Body of pancreas (tissue), 4 donors: ENCODE data around the gene PER2. TPM values are rescaled to one million over a fixed set of nuclear protein-coding genes. Genes with fewer than 3 reads are reported as not detected.
A peak's percentile ranks its signal among the peaks of the same experiment; 100 is the strongest.

ENCODE experiments used
- ATAC-seq: fragments of 150-250 bp; one replicate; pipeline ENCODE4 v1.9.1; 2016
- DNase-seq, 4 donors: peaks; one replicate each; pipeline ENCODE4 v3.0.0-alpha.2; 2019
- H3K27ac ChIP-seq, 4 donors: fragments of 200-600 bp; sonication (generic); 1 replicate in 3 of 4; 2 replicates in 1 of 4; pipeline versions ENCODE4 v1.5.1 to v1.6.1; 2016 to 2019; ENCODE audit warnings: mild to moderate bottlenecking in 1 of 4, mixed read lengths in 1 of 4, moderate library complexity in 1 of 4
- H3K27me3 ChIP-seq, 2 donors: fragments of 200-600 bp; sonication (generic); one replicate each; pipeline ENCODE4 v1.6.0; 2016; ENCODE audit warnings: mild to moderate bottlenecking in 1 of 2
- H3K36me3 ChIP-seq, 2 donors: fragments of 200-600 bp; sonication (generic); replicated peaks in 1 of 2; 2 replicates each; pipeline ENCODE4 v1.5.1; 2016; ENCODE audit warnings: low read depth in 2 of 2; ENCODE audit not compliant: insufficient read depth in 1 of 2
- H3K4me1 ChIP-seq: fragments of 200-600 bp; sonication (generic); one replicate; pipeline ENCODE4 v1.6.0; 2016
- H3K4me3 ChIP-seq, 2 donors: fragments of 200-600 bp; sonication (generic); 1 replicate in 1 of 2; 2 replicates in 1 of 2; pipeline ENCODE4 v1.5.1; 2016 to 2019
- H3K9me3 ChIP-seq, 3 donors: fragments of 200-600 bp; sonication (generic); 1 replicate in 2 of 3; 2 replicates in 1 of 3; pipeline ENCODE4 v1.5.1; 2016
- POLR2A ChIP-seq, 3 donors: fragments of 450-650 bp; IDR thresholded peaks; one replicate each; pipeline ENCODE4 v1.6.1; 2016; ENCODE audit warnings: antibody characterized with exemption in 3 of 3, mild to moderate bottlenecking in 2 of 3
- WGBS, 2 donors: methylation state at CpG; one replicate each; pipeline ENCODE4 v1.1.5; 2017; 5-methylcytosine and 5-hydroxymethylcytosine counted together
- intact Hi-C: fragments of 100-400 bp; cut with DNase I; formaldehyde crosslinking; loops from one replicate; pipeline ENCODE4 v1.15.1; 2023
- total RNA-seq, 2 donors: library from RNA; depleted of rRNA; stranded (reverse); fragments of >200 nt; gene quantifications; one replicate each; pipeline ENCODE4 v1.1.0, GENCODE V29; 2016
- TF ChIP-seq, protein P1 (sequence below), 7 experiments: fragments of 450-650 bp in 4 of 7; fragments of 200-600 bp in 3 of 7; sonication (generic) in 3 of 7; IDR thresholded peaks; one replicate each; pipeline ENCODE4 v1.5.1; 2016 to 2019; ENCODE audit warnings: antibody characterized with exemption in 7 of 7

Gene PER2, protein sequence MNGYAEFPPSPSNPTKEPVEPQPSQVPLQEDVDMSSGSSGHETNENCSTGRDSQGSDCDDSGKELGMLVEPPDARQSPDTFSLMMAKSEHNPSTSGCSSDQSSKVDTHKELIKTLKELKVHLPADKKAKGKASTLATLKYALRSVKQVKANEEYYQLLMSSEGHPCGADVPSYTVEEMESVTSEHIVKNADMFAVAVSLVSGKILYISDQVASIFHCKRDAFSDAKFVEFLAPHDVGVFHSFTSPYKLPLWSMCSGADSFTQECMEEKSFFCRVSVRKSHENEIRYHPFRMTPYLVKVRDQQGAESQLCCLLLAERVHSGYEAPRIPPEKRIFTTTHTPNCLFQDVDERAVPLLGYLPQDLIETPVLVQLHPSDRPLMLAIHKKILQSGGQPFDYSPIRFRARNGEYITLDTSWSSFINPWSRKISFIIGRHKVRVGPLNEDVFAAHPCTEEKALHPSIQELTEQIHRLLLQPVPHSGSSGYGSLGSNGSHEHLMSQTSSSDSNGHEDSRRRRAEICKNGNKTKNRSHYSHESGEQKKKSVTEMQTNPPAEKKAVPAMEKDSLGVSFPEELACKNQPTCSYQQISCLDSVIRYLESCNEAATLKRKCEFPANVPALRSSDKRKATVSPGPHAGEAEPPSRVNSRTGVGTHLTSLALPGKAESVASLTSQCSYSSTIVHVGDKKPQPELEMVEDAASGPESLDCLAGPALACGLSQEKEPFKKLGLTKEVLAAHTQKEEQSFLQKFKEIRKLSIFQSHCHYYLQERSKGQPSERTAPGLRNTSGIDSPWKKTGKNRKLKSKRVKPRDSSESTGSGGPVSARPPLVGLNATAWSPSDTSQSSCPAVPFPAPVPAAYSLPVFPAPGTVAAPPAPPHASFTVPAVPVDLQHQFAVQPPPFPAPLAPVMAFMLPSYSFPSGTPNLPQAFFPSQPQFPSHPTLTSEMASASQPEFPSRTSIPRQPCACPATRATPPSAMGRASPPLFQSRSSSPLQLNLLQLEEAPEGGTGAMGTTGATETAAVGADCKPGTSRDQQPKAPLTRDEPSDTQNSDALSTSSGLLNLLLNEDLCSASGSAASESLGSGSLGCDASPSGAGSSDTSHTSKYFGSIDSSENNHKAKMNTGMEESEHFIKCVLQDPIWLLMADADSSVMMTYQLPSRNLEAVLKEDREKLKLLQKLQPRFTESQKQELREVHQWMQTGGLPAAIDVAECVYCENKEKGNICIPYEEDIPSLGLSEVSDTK (N-terminal part only)
- 10 to 100 TPM; 10.9 to 21.8 TPM for total RNA-seq

DNA sequence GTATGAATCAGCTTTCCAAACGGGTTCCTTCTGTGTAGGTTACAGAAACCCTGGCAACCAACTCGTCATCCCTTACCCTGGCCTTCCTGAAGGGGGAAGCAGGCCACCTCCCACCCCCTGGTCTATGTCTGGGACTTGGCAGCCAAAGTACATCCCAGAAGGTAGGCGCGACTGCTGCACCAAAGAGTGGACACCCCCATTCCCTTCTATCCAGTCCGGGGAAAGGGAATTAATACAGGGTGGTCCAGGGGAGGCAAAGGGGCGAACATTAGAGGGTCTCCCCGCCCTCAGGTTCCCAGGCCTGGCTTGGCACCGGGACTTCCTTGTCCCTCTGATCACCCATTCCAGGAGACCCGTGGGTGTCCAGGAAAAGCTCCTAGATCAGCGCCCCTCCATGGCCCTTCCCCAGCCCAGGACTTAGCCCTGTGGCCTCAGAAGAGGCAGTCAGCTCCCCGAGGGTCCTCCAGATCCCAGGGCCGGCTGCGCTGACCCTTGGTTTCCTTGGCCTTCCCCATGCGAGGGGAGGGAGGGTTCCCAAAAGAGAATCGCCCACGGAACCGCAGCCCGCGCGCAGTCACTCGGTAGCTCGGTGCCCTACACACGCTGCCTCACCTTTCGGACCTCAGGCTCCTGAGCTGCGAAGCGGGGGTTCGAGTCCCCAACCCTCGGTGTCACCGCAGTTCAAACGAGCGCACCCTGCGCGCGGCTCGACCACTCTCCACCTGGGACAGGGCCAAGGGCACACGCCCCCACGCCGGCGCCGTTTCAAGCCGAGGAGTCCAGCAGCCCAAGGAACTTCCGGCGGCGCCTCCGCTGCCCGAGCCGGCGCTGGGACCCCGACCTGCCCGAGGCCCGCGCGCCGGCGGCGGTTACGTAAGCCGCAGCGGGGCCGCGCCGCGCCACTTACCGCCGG is at the start of gene PER2:
Gene PER2, minus strand, starts transcription at position 874 of the 913 bp plus-strand sequence. CDS start 10,674 bp downstream, outside the sequence.
- Histone ChIP-seq H3K4me3 (peak within 1 kb of the TSS; percentile 29 to 39), H3K9me3 (no peaks in the 10 kb centered on the region), H3K4me1 (peaks cover 75% of the 10 kb centered on the region), H3K27ac (peak within 1 kb of the TSS; percentile 96 to 99 (median 98)), H3K27me3 (no peaks in the 10 kb centered on the region), H3K36me3 (no peaks in the 10 kb centered on the region)
- intact Hi-C loops, result no loop called here
- DNase-seq (peak; percentile 73 to 85 (median 77)), ATAC-seq (peak; percentile 20)
- WGBS, 2 donors, result 1 to 7% methylated on average over 5 to 48 of the region's 65 CpGs
- peak in 2 of 3 donors; percentile 76 to 87 for TF ChIP-seq POLR2A (IDR thresholded peaks at IDR 0.05)
- TF ChIP-seq, protein P1, sequence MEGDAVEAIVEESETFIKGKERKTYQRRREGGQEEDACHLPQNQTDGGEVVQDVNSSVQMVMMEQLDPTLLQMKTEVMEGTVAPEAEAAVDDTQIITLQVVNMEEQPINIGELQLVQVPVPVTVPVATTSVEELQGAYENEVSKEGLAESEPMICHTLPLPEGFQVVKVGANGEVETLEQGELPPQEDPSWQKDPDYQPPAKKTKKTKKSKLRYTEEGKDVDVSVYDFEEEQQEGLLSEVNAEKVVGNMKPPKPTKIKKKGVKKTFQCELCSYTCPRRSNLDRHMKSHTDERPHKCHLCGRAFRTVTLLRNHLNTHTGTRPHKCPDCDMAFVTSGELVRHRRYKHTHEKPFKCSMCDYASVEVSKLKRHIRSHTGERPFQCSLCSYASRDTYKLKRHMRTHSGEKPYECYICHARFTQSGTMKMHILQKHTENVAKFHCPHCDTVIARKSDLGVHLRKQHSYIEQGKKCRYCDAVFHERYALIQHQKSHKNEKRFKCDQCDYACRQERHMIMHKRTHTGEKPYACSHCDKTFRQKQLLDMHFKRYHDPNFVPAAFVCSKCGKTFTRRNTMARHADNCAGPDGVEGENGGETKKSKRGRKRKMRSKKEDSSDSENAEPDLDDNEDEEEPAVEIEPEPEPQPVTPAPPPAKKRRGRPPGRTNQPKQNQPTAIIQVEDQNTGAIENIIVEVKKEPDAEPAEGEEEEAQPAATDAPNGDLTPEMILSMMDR (IDR thresholded peaks at IDR 0.05), result peak in 3 of 7 experiments; percentile 10 to 26 (median 23)

DNA sequence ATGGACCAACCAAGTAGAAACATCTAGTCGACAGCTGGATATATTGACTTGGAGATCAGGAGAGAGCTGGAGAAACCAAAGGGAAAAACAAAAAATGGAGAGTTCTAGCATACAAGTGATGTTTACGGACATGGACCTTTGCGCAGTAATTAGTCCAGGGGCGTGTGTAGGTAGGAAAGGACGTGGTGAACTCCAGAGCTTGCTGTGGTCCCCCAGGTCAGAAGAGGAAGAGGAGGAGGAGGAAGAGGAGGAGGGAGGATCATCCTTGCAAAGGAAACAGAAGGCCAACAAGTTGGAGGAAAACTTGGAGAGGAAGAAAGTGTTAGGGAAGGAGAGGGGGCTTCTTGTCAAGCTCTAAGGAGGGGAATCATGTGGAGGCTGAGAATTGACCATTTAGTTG is 49.4 kb upstream of the PER2 start:
- H3K4me3 ChIP-seq, result no peak overlapping the region
- DNase-seq (no peak), ATAC-seq (no peak)
- no peak overlapping the region for H3K27ac ChIP-seq
- H3K27me3 ChIP-seq, result no peaks in the 10 kb centered on the region
- TF ChIP-seq, protein P1 (IDR thresholded peaks at IDR 0.05), result no peak
- TF ChIP-seq POLR2A (IDR thresholded peaks at IDR 0.05), result no peak
- peaks cover 4% of the 10 kb centered on the region for H3K4me1 ChIP-seq
- H3K9me3 ChIP-seq, result no peaks in the 10 kb centered on the region
- 84 to 89% methylated on average over 5 of the region's 5 CpGs for WGBS, 2 donors
- intact Hi-C loops, result no loop called here
- H3K36me3 ChIP-seq, result no peaks in the 10 kb centered on the region

DNA sequence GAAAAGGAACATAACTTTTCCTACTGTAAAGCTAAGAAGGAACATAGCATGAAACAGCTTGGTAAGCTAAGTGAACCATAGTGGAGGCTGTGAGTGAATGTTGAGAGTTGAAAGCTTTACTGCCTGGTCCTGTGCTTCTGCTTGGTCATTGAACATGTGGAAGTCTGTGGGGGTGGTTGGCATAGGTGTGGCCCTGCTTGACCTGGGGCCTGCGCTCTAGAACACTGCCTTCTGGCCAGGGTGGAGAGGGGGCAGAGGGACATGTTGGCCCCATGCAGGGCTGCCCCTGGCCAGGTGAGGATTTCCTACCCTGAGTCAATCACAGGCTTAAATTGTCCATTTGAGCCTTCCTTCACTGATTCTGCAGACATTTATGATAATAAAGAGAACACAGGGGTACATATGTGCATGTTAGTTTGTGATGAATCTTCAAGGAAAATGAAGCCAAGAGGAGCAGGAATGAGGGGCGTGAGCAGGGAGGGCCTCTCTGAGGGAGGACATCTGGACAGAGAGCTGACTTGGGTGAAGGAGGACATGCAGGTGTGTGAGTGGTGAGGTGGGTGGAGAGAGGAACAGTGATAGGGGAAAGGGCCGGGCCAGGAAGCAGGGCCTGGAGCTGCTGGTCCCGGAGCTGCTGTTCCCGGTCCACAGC is 48.5 kb upstream of the PER2 start:
- intact Hi-C loops, result no loop called here
- Histone ChIP-seq H3K4me1 (peaks cover 4% of the 10 kb centered on the region), H3K27ac (no peak overlapping the region), H3K4me3 (no peak overlapping the region), H3K36me3 (no peaks in the 10 kb centered on the region), H3K9me3 (no peaks in the 10 kb centered on the region), H3K27me3 (no peaks in the 10 kb centered on the region)
- WGBS, 2 donors, result 82 to 89% methylated on average over 5 of the region's 5 CpGs
- TF ChIP-seq, protein P1 (IDR thresholded peaks at IDR 0.05), result no peak
- no peak for TF ChIP-seq POLR2A (IDR thresholded peaks at IDR 0.05)
- no peak for ATAC-seq
- DNase-seq, result no peak
